Eye (tissue), 1 donor: ENCODE data around the gene KIF3A.

Experiments
- DNase-seq: peaks from one replicate; pipeline ENCODE4 v3.0.0-alpha.2; 2015

KIF3A gene

GRCh38 chr5:132675936-132676689, 61.2 kb downstream of the KIF3A start:
- DNase-seq = no peak

GRCh38 chr5:132674671-132675506, 62.5 kb downstream of the KIF3A start:
- DNase-seq = no peak

GRCh38 chr5:132673939-132674630, 63.3 kb downstream of the KIF3A start, which contains the start of gene IL4:
Gene IL4 (plus strand): TSS chr5:132673989. CDS start chr5:132674051, 62 bp downstream.
- DNase-seq = no peak

- DNase-seq = no peak
Observed at GRCh38 chr5:132673488-132673887, 63.9 kb downstream of the KIF3A start.

GRCh38 chr5:132671000-132671399, 66.3 kb downstream of the KIF3A start:
- no peak for DNase-seq

GRCh38 chr5:132669966-132670882, 67.1 kb downstream of the KIF3A start:
- DNase-seq = no peak

GRCh38 chr5:132669455-132669820, 67.9 kb downstream of the KIF3A start:
- DNase-seq = no peak

- DNase-seq = no peak
Observed at GRCh38 chr5:132668706-132669454, 68.5 kb downstream of the KIF3A start.

- no peak for DNase-seq
Observed at GRCh38 chr5:132667761-132668705, 69.3 kb downstream of the KIF3A start.

GRCh38 chr5:132667309-132667708, 70.0 kb downstream of the KIF3A start:
- DNase-seq = no peak

- DNase-seq = no peak
Observed at GRCh38 chr5:132666310-132667123, 70.8 kb downstream of the KIF3A start.

- DNase-seq = no peak
Observed at GRCh38 chr5:132665574-132666080, 71.7 kb downstream of the KIF3A start.

- DNase-seq = no peak
Observed at GRCh38 chr5:132664696-132665209, 72.6 kb downstream of the KIF3A start.

GRCh38 chr5:132663771-132664695, 73.3 kb downstream of the KIF3A start:
- no peak for DNase-seq

GRCh38 chr5:132662925-132663770, 74.2 kb downstream of the KIF3A start:
- no peak for DNase-seq

GRCh38 chr5:132662004-132662401, 75.3 kb downstream of the KIF3A start:
- no peak for DNase-seq
